ENCODE data around the gene CLTB. TPM values are rescaled to one million over a fixed set of nuclear protein-coding genes. Genes with fewer than 3 reads are reported as not detected.

Gene CLTB
- total and polyA plus RNA-seq, 2 of the 4 experiments (the other 2 are of a cell fraction): 87.6 to 99.9 TPM

DNA sequence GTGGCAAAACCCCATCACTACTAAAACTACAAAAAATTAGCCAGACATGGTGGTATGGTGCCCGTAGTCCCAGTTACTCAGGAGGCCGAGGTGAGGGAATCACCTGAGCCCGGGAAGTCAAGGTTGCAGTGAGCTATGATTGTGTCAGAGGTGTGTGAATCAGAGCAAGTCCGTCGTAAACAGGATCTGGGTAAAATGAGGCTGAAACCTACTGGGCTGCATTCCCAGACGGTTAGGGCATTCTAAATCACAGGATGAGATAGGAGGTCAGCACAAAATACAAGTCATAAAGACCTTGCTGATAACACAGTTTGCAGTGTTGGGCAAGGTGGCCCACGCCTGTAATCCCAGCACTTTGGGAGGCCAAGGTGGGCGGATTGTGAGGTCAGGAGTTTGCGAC is 1.9 kb upstream of the CLTB start:
- ChIA-PET POLR2A (ENCODE audit: unreplicated experiment) (no interaction called here), CTCF (interaction anchor here (2.0 kb wide), 1 partner anchor 29 kb away, joined by 6 read pairs; no protein-coding TSS in a partner anchor)
- Histone ChIP-seq H4K91ac (ENCODE audit: insufficient read depth, low read depth, low read length) (no peak overlapping the region), H3K4ac (ENCODE audit: low read depth, low read length) (no peak overlapping the region), H3K4me1 (ENCODE audit: control insufficient read depth, insufficient read depth, low read length) (peaks cover 10% of the 10 kb centered on the region), H4K5ac (ENCODE audit: low read depth, low read length) (no peak overlapping the region), H2BK15ac (ENCODE audit: low read depth, low read length) (no peak overlapping the region), H3K27ac (ENCODE audit: insufficient read depth, low read length) (no peak overlapping the region), H3K9ac (ENCODE audit: low read depth, low read length) (no peak overlapping the region; the same call in 1 of the 2 replicates), H3K9me1 (ENCODE audit: insufficient read depth, low read length) (peaks cover 8% of the 10 kb centered on the region; the same call in 1 of the 2 replicates), H2BK120ac (ENCODE audit: low read depth, low read length) (no peak overlapping the region), H3K79me1 (ENCODE audit: low read depth in 1 of 2, low read length in 2 of 2) (peaks cover 4 to 29% of the 10 kb centered on the region in 2 experiments; a peak in 3 of 4 replicates), H2AK5ac (ENCODE audit: low read depth, low read length) (no peak overlapping the region), H2AFZ (replicated peaks; ENCODE audit: low read length, poor library complexity) (no peak overlapping the region), H3K27me3 (ENCODE audit: control insufficient read depth, insufficient read depth, low read length) (peaks cover 3% of the 10 kb centered on the region; the same call in 1 of the 2 replicates), H3K23ac (ENCODE audit: low read depth, low read length) (no peak overlapping the region), H3K56ac (ENCODE audit: extremely low read depth, insufficient read depth, low read length) (no peak overlapping the region), H3K14ac (replicated peaks; ENCODE audit: low read depth, low read length) (no peak overlapping the region), H4K8ac (ENCODE audit: low read depth in 2 of 2, low read length in 2 of 2) (no peak overlapping the region), H3K4me2 (ENCODE audit: low read depth, low read length) (no peak overlapping the region), H2BK20ac (ENCODE audit: low read depth, low read length) (no peak overlapping the region), H3K4me3 (ENCODE audit: insufficient read depth, low read depth, low read length) (no peak overlapping the region), H2AK9ac (replicated peaks; ENCODE audit: low read depth, low read length, poor library complexity) (no peak overlapping the region), H3K36me3 (ENCODE audit: control insufficient read depth, insufficient read depth, low read length) (no peaks in the 10 kb centered on the region), H2BK5ac (ENCODE audit: low read depth, low read length, poor library complexity, severe bottlenecking) (no peak overlapping the region), H4K20me1 (ENCODE audit: insufficient read depth, low read length) (peaks cover 20% of the 10 kb centered on the region), H3K9me3 (ENCODE audit: control insufficient read depth, insufficient read depth, low read length) (no peaks in the 10 kb centered on the region; the same call in 1 of the 2 replicates), H3K18ac (ENCODE audit: low read depth, low read length) (no peak overlapping the region)
- ATAC-seq (ENCODE audit: low read depth) (no peak), DNase-seq (no peak)
- dilution Hi-C loops (cut with HindIII; ENCODE audit: low sequenced_read_pairs, unreplicated experiment) (no loop called here), in situ Hi-C loops (cut with MboI; ENCODE audit: low sequenced_read_pairs) (no loop called here), intact Hi-C loops (cut with micrococcal nuclease) (loop anchor here (5.0 to 10.0 kb wide), 2 partner anchors 199 to 227 kb away; partner anchors contain the start of gene TSPAN17)
- no CpG with 5 or more reads among the region's 9 CpGs for WGBS, 2 experiments (ENCODE audit: extremely low coverage in 2 of 2, insufficient read length in 1 of 2)
- BruUV-seq (replicated peaks): no TSS peak
- TF ChIP-seq MAFK (IDR thresholded peaks at IDR 0.05; ENCODE audit: low read depth, low read length): no peak
- TF ChIP-seq MXI1 (IDR thresholded peaks at IDR 0.05; ENCODE audit: borderline replicate concordance, low read depth, low read length): no peak
- TF ChIP-seq MAZ (IDR thresholded peaks at IDR 0.05; ENCODE audit: borderline replicate concordance, low read depth, low read length): no peak
- TF ChIP-seq, protein P1, sequence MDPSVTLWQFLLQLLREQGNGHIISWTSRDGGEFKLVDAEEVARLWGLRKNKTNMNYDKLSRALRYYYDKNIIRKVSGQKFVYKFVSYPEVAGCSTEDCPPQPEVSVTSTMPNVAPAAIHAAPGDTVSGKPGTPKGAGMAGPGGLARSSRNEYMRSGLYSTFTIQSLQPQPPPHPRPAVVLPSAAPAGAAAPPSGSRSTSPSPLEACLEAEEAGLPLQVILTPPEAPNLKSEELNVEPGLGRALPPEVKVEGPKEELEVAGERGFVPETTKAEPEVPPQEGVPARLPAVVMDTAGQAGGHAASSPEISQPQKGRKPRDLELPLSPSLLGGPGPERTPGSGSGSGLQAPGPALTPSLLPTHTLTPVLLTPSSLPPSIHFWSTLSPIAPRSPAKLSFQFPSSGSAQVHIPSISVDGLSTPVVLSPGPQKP (IDR thresholded peaks at IDR 0.05; ENCODE audit: borderline replicate concordance, low read depth, low read length): no peak
- no peak for TF ChIP-seq RFX5 (IDR thresholded peaks at IDR 0.05; ENCODE audit: low read depth, low read length)
- no peak for TF ChIP-seq FOS (IDR thresholded peaks at IDR 0.05; ENCODE audit: low read depth, low read length)
- TF ChIP-seq POLR2A (IDR thresholded peaks at IDR 0.05; ENCODE audit: low read depth, low read length): no peak
- no peak for TF ChIP-seq CEBPB (IDR thresholded peaks at IDR 0.05; ENCODE audit: low read depth, low read length)
- no peak for TF ChIP-seq NFE2L2 (IDR thresholded peaks at IDR 0.05; ENCODE audit: low read depth, low read length)
- TF ChIP-seq RAD21 (IDR thresholded peaks at IDR 0.05; ENCODE audit: low read length): no peak
- no peak for TF ChIP-seq BHLHE40 (IDR thresholded peaks at IDR 0.05; ENCODE audit: low read depth, low read length)
- no peak for TF ChIP-seq CHD1 (IDR thresholded peaks at IDR 0.05; ENCODE audit: low read depth, low read length)
- TF ChIP-seq, protein P2, sequence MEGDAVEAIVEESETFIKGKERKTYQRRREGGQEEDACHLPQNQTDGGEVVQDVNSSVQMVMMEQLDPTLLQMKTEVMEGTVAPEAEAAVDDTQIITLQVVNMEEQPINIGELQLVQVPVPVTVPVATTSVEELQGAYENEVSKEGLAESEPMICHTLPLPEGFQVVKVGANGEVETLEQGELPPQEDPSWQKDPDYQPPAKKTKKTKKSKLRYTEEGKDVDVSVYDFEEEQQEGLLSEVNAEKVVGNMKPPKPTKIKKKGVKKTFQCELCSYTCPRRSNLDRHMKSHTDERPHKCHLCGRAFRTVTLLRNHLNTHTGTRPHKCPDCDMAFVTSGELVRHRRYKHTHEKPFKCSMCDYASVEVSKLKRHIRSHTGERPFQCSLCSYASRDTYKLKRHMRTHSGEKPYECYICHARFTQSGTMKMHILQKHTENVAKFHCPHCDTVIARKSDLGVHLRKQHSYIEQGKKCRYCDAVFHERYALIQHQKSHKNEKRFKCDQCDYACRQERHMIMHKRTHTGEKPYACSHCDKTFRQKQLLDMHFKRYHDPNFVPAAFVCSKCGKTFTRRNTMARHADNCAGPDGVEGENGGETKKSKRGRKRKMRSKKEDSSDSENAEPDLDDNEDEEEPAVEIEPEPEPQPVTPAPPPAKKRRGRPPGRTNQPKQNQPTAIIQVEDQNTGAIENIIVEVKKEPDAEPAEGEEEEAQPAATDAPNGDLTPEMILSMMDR (conservative IDR thresholded peaks at IDR 0.05; ENCODE audit: low read depth, low read length): no peak
- TF ChIP-seq, protein P3, sequence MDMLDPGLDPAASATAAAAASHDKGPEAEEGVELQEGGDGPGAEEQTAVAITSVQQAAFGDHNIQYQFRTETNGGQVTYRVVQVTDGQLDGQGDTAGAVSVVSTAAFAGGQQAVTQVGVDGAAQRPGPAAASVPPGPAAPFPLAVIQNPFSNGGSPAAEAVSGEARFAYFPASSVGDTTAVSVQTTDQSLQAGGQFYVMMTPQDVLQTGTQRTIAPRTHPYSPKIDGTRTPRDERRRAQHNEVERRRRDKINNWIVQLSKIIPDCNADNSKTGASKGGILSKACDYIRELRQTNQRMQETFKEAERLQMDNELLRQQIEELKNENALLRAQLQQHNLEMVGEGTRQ (IDR thresholded peaks at IDR 0.05; ENCODE audit: low read depth, low read length): no peak
- TF ChIP-seq RCOR1 (IDR thresholded peaks at IDR 0.05; ENCODE audit: insufficient replicate concordance, low read length): no peak
- no peak for TF ChIP-seq SMC3 (IDR thresholded peaks at IDR 0.05; ENCODE audit: low read depth, low read length)

Measured in IMR-90 (cell line).